AG08396 (cell line): ENCODE data around the gene DNAJC16.
A peak's percentile ranks its signal among the peaks of the same experiment; 100 is the strongest.
"Not testable (repeated sequence)": the region's sequence is repeated elsewhere in the genome, so short reads cannot be mapped to it uniquely, and the experiment has no call there.

ENCODE experiments used
- DNase-seq: peaks from one replicate; pipeline ENCODE4 v3.0.0; 2012; ENCODE audit warnings: low spot score, mixed read lengths

Gene DNAJC16

DNA sequence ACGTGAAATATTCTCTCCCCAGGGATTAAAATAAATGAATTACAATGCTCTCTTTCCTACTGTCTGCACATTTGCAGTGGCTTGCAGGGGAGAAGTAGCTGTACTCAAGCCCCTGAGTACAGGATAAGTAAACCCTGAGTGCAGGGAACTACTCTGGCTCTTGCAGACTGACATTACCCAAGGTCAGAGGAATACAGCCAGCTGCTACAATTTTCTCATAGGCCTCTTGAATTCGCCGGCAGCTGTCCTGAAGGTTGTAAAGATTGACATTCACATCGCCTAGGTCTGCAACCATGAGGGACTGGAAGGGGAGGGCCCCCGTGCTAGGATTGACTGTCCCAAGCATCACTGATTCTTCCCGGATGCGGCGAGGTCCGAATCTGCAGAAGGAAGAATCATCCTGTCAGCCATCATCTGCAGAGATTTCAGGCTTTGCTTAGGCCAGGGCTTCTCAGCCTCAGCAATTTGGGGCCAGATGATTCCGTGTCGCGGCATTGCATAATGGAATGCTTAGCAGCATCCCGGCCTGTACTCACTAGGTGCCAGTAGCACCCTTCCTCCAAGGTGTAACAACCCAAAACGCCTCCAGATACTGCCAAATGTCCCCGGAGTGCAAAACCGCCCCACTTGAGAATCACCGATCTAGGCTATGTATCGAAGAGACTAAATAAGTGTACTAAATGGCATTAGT is 56.5 kb downstream of the DNAJC16 start:
- DNase-seq: no peak

DNA sequence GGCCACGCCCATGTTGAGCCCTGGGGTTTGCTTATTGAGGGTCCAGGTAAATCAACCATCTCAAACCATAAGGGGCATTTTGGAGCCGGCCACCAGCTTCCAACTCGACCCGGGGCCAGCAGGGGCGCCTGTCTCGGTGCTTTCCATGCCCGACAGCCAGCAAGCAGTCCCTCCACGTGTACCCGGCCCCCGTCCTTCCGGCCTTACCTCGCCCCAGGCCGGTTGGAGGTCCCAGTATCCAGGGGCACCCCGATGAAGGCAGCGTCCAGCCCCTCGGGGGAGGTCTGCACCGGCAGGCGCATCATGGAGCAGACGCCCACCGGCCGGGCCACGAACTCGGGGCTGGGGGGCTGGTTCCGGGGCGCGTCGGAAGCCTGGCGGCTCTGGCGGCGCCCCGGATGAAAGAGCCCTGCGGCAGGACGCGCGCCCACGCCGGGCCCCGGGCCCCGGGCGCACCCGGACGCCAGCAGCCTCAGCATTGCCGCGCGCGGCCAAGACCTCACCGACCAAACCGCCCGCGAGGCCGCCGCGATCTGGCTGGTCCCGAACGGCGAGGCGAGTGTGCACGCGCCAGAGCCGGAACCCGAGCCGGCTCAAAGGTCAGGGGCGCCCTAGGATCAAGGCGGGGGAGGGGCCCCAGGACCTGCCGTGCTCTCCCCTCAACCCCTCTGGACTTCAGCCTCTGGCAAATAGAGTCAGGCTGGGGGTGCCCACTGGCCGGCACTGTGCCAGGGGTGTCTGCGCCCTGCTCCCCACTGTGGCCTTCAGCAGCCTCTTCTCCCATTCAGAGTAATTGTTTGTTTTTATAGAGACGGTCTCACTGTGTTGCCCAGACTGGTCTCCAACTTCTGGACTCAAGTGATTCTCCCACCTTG is 58.1 kb downstream of the DNAJC16 start, which contains the start of gene AGMAT:
Gene AGMAT (minus strand): TSS at position 563 of the 875 bp plus-strand sequence. CDS start 84 bp downstream, at position 479.
- peak; percentile 68 for DNase-seq

DNA sequence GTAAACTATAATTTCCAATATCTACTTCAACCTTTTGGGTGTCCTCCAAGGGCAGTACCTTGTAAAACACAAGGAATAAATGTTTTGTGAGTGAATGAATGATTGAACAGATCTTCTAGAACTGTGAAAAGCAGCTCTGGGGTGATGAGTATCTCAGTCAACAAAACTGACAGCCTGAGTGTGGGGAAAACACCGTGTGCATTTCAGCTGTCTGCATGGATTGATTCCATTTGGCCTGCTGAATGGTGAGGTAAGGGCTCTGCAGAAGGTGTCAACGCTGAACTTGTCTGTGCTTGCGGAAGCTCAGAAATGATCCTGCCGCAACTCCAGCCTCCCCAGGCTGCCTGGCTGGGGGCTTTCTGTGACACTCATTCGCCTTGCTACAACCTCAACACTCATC is 65.6 kb downstream of the DNAJC16 start:
- no peak for DNase-seq

DNA sequence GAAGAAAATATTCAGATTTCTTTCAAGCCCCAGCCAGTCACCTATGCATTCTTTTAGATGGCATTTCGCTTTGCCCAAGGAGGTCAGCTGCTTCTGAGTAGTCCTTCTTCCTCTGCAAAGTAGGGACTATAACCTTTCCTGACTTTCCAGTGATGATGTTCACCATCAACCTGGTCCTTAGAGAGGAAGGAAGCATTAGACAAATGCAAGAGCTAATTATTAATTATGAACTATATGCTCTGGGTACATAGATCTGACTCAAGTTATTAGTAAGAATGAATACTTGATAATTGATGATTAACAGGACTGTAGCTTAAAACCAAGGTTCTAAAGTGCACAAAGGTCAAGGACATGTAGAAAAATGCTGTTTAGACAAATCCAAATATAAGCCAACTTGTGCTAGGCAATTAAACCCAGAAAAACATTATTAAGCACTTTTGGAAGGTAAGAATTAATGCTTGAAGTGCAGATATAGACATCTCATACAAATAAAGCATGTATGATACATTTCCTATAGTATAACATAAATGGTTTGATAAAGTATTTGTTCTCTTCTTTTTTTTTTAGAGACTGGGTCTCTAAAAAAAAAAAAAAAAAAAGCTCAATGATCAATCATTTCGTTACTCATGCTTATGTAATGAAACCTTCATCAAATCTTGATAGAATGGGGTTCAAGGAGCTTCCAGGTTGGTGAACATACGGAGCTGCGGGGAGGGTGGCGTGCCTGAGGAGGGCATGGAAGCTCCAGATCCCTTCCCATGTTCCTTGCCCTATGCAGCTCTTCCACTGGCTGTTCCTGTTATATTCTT is 69.4 kb downstream of the DNAJC16 start:
- DNase-seq: no peak

DNA sequence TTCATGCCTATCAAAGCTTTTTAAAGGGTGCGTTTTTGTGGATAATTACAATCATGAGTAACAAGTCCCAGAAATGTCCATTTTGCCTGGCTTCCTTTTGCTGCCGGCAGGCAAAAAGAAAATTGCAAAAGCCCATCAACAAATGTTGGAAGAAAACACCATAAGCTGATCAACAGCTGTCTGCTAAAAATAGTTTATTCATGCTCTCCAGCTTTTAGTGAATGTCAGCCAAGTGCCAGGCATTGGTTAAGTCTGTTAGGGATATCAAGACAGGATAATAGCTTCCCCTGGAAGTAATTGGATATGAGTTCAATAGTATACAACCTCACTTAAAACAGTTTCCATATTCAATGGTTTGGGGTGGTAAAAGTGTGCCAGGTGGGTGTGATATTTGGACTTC is 71.8 kb downstream of the DNAJC16 start:
- DNase-seq: no peak

DNA sequence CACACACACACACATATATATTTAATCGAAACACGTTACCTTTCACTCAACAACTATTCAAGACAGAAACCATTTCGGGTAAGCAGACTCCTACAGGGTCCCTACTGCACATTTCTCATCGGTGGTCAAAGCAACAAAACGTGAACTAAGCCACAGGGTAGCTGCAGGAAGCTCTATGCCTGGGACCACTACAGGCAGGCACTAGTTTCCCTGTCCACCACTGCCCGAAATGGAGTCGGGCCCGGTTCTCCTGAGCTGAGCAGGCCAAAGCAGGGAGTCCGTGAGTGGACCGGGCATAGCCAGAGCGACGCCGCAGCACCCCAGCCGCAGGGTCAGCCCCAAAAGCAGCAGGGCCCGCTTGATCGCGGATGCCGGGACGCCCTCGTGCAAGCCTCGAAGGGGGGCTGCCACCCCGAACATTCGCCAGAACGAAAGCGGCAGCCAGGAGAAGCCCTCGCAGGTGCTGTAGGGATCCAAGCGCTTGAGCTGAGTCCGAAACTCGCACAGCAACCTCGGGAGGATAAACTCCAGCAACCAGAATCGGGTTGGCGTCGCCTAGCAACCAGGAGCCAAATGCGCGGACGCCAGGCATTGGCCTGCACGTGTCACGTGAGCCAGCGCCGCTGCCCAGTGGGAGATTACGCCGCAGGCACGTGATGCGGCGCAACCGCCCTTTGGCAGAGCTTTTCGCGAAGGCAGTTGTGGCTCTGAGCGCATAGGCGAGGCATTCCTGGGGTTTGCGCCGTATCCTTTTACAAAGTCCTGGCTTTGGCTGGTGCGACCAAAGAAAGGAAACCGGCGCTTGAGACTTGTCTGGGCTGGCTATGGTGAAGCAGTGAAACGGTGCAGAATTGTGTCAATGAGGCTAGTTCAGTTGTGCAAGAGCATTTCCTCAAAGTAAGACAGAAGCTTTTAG is 76.7 kb downstream of the DNAJC16 start:
- DNase-seq: peak; percentile 98

DNA sequence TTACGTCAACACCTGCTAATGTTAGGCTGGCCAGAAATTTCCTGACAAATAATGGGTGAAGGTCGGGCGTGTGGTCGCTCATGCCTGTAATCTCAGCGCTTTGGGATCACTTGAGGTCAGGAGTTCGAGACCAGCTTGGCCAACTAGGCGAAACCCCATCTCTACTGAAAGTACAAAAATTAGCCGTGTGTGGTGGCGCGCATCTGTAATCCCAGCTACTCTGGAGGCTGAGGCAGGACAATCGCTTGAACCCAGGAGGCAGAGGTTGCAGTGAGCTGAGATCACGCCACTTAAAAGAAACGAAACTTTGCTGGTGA is 77.3 kb downstream of the DNAJC16 start:
- DNase-seq: not testable (repeated sequence)

DNA sequence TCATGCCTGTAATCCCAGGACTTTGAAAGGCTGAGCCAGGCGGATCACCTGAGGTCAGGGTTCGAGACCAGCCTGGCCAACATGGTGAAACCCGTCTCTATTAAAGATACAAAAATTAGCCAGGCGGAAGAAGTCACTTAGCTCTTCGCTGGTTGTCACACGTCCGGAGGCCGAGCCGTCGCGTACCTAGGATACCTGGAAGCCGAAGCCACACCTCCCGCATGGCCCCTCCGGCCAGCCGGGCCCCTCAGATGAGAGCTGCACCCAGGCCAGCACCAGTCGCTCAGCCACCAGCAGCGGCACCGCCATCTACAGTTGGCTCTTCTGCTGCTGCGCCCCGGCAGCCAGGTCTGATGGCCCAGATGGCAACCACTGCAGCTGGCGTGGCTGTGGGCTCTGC is 77.8 kb downstream of the DNAJC16 start:
- not testable (repeated sequence) for DNase-seq

DNA sequence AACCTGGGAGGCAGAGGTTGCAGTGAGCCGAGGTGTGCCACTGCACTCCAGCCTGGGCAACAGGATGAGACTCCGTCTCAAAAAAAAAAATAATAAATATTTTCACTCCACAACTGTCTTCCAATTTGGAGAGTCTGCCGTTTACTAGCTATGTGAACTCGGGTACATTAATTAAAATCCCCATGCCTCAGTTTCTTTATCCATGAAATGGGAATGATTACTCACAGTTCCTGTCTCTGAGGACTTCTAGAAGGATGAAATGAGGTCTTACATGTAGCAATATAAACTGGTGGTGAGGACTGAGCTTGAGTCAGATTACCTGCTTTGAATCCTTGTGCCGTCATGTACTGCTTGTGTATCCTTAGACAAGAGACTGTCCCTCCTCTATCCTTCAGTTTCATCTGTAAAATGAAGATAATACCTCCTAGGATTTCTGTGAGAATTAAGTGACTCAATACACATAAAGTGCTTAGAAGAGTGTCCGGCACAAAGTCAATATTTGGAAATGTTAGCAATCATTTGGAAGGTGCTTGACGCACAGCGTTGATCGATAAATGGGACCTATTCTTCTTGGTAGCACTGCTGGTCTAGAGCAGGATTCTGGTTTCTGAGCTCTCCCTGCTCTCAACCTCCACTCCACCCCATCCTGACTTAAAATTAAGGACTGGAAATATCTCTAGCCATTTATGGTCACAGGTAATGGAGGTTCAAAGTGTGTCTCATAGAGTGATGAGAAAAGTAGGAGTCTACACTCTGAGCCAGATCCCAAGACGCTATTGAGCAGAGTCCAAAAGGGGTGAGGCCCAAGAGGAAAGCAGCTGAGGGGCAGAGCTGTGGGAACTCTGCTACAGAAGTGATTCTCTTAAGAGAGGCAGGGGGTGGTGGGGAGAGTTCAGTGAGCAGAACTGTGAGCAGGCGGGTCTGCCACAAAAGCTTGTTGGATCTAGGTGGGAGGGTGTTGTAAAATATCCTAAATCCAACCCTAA is 79.0 kb downstream of the DNAJC16 start:
- no peak for DNase-seq

DNA sequence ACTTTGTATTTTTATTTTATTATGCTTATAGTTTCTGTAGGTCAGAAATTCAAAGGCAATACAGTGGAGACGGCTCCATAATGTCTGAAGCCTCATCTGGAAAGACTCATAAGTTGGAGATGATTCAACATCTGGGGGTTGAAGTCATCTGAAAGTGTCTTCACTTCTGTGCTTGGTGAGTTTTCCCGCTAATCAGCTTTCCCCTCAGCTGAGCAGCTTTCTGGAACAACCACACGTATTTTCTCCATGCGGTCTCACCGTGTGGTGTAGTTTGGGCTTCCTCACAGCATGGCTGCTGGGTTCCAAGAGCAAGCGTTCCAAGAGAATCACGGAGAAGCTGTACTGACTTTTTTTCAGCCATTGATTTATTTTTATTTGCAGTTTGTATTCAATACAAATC is 83.0 kb downstream of the DNAJC16 start:
- DNase-seq: no peak

DNA sequence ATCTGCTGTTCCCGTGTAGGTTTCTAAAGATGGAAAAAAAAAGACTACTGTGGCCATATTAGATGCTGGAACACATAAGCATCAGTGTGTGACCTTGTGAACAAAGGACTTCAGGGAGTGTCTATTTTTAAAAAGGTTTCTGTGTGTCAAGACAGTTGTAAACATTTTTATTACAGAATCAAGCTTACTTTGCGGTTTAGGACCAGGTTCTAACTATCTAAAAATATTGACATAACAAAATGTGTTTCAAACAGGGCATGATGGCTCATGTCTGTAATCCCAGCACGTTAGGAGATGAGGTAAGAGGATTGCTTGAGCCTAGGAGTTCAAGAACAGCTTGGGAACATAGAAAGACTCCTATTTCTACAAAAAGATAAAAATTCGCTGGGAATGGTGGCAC is 83.5 kb downstream of the DNAJC16 start:
- no peak for DNase-seq

DNA sequence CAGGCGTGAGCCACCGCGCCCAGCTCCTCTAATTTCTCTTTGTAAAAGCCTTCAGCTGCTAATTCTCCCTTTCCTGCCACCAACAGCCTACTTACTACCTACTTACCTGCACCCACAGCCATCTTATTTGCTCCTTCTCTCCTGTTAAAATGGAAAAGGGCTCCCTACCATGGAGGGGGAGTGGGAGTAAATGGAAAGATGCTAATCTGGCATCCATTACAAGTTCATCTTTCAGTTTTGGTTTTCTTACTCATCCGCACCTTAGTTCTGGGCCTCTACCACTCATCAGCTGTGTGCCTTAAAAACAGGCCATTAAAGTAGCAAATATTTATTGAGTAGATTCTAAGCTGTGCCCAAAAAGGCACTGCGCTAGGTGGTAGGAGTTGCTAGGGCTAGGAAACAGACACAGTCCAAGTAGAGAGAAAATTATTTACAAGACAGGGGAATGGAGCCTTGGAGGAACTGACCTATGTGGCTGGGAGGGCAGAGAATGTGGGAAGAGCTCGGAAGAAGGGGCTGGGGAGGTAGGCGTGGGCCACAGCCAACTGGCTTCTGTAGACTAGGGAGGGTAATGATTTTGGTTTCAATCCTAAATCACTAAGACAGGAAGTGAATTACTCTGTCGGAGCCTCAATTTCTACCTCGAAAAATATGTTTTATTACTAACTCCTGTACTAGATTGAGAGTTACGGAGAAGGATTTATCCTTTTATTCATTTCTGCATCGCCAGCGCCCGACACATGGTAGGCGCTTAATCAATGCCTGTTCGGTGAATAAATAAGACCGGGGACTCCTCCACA is 89.9 kb downstream of the DNAJC16 start:
- peak; percentile 23 for DNase-seq

DNA sequence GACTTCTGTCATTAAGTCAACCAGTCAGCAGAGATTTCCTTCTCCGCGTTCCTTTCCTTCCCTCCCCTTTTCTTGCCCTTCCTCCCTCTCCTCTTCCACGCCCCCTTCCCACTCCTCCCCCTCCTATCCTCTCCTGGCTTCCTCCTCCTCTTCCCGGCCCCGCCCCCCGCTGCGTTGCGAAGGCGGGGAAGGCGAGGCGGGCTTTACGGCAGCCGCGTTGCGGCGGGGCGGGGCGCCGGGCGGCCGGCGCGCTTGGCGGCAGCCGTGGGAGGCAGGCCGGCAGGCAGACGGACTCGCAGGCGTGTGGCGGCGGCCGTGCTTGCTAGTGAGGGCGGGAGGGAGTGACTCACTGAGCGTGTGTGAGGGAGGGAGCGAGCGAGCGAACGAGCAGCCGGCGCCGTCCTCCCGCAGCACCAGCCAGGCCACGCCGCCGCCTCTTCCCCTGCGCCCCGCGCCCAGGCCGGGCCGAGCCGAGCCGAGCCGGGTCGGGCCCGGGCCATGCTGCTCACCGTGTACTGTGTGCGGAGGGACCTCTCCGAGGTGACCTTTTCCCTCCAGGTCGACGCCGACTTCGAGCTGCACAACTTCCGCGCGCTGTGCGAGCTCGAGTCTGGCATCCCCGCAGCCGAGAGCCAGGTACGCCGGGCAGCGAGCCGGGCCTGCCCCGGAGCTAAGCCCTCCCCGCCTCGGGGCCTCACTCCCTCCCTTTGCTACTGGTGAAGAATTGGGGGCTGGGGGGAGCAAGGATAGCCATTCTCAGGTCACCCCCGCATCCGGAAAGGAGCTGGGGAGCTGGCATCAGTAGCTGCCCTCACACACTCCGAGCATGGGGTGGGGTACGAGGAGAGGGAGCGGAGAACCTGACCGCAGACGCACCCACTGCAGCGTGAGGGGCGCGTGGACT is 90.8 kb downstream of the DNAJC16 start, which contains the start of gene DDI2:
Gene DDI2 (plus strand): TSS at position 286 of the 904 bp plus-strand sequence. CDS start 213 bp downstream, at position 499.
- DNase-seq: peak; percentile 96

DNA sequence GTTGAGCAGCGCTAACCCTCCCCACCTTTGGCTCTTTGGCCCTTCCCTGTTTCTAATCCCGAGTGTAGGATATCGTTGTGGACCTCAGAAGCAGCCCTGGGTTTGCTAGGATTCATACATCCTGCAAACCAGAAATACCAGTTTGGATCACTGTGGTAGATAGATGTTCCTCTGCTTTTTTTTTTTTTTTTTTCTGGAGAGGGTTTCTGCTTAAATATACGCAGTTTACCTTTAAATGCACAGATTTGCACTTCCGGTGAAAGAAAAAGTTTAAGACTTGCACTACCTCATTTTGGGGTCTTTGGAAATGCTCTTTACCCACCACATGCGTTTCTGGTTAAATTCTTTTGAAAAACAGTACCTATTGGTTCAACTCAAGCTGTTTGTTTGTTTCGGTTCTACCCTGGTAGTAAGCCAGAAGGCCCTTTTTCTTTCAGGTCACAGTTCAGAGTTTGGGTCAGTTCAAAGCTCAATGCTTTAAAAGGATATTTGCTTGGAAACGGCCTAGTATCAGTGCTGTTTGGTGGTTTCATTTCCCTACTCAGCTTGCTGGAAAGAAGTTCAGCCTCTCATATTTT is 91.5 kb downstream of the DNAJC16 start:
- DNase-seq: no peak

DNA sequence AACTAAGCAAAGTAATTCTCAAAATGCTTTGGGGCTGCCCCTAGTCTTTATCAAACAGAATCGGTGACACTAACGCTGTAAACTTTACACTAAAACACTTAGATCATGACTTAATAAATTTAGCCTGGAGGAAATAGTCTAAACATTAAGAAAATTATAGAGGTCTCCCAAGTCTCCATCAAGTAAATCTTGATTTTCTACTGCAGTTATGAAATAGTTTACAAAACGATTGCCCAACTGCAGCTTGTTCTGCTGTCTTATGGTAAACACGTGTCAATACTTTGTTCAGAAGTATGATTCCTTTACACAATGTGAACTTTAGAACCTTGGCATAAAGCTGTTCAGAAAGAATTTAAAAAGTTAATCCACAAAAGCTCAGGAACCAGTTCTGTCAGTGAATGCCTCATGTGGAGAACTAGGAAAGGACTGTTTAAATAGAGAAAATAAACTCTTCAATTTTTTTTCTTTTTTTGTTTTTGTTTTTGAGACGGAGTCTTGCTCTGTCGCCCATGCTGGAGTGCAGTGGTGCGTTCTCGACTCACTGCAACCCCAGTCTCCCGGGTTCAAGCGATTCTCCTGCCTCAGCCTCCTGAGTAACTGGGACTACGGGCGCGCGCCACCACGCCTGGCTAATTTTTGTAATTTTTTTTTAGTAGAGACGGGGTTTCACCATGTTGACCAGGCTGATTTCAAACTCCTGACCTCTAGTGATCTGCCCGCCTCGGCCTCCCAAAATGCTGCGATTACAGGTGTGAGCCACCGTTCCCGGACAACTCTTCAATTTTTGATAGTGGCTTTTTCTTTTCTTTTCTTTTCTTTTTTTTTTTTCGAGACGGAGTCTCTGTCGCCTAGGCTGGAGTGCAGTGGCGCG is 92.2 kb downstream of the DNAJC16 start:
- peak; percentile 27 for DNase-seq

DNA sequence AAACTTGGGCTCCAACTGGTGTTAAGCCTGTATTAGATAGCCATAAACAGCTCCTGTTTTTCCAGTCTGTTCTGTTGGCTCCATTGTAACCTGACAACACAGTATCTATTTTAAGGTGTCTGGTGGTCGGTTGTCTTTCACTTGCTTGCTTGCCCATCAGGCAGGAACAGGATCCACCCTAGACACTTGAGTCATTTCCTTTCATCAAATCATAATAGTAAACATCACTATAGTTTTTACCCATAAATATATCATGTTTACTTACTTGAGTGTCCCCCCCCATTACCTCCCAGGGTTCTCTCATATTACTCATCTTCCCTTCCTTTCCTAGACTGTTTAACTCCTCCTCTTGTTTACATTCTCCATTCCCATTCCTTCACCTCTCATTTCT is 93.5 kb downstream of the DNAJC16 start:
- peak; percentile 31 for DNase-seq
